Anterior cingulate cortex (tissue), 58 donors: ENCODE data around the gene FAM217A.
"Not testable (repeated sequence)": the region's sequence is repeated elsewhere in the genome, so short reads cannot be mapped to it uniquely, and the experiment has no call there.

Experiments used
- DNase-seq, 58 donors: peaks; one replicate each; lab custom pipeline; 2025; lab: John Stamatoyannopoulos, UW

Gene FAM217A, protein sequence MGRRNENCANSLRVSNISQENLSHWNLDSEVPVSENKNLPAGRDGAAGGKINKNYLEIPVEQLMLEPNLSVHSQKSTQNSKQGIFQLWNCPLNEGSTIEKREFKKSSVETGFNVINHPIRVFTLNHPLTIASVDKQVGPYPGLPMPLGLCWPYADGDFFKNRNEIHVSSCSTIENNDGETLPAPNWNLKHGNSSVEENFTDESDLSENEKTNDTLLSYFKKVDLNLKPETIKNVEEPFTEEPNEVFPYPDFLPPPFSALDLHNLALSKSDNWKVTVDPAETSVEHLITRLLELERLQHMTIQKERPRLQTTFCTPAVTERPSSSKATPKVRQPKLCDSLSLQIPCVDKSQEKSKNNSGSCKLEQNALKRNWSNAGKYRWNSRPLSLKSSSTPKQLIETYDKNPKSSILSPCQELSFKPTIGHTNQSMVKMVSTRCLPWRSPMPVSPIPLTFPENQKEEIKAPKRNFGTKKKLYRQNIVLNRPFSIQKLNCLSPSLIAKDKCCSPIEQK

DNA sequence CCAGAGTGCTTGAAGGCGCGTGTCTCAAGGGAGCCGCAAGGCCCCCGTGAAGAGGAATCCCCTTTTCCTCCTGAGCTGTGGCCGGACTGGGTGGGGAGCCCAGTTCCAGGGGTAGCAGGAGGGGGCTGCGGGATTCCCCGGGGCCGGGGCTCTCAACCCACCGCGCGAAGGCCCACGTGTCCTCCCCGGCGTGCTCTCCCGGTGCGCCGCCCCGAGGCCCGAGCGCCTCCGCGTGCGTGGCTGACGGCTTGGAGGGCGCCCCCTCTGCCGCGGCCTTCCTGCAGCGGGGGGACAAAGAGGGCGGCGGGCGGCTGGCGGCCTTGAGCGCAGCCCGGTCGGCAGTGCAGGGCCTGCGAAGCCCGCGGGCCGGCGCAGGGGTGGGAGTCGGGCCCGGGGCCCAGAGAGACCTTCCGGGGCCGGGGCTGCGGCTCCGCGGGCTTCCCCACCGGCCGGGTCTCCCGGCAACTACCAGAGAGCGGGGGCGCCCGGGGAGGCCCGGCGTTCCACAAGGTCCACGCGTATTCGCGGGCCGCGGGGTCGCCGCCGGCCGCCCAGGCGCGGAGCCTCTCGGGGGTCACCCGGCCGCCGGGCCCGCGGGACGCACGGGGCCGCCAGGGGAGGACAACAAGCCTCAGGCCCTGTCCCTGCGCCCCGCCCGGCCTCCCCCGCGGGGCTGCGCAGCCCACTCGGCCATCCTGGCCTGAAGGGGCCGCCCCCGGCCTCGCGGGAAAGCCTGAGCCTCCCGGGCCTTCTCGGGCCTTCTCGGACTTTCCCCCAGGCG lies at the start of gene FAM217A:
Gene FAM217A, minus strand, starts transcription at position 447 of the 781 bp plus-strand sequence. CDS start 1,723 bp downstream, outside the sequence.
- no peak for DNase-seq

DNA sequence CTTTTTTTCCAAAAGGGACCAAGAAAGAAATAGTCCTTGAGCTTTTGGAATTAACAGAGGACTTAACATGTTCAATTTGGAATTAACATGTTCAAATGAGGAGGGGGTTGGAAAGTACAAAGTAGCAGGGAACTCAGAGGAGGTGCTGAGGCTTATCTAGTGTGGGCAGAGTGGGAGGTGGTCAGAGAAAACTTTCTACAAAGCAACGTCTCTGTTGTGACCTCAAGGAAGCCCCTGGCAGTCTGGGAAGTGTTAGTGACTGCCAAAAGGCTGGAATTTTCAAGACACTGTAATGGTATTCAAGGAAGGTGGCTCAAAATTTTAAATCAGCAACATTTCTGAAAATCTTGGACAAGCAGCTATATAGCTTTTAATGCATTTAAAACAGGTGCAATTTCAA lies 49.1 kb upstream of the FAM217A start:
- no peak for DNase-seq

DNA sequence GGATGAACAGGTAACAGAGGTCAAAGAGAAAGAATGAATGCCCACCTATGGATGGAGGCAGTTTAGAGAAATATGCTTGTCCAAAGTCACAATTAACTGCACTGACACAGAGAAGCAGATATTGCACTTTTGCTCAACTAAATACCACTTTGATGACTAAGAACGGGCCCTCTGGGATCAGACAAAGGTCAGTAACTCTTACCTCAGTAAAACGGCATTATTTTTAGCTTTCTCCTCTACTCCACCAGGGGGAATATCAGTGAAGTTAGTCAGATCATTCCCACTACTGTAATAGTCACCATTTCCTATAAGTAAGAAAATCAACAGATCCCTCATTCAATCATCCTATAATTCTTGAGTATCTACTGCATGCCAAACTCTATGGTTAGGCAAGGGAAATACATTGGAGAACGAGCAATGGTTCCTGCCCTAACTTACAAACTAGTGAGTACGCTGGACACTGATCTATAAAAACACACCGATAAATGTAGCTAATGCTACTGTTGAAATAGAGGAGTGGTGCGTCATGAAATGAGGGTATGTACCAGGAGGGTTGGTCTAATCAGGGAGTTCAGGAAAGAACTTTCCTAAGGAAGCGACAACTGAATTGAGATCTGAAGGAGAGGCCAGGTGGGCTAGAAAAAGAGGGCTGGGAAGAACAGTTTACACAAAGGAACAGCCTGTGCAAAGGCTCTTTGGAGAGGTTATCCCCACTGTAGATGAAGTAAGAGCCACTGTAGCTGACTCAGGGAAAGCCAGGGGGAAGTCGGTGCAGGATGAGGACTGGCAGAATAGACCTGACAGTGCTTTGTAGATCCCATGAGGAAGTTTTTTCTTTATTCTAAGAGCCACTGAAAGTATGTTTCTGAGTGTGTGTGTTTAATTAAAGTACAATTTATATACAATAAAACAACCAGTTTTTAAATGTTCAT lies 47.3 kb upstream of the FAM217A start:
- DNase-seq, result no peak

- no peak for DNase-seq
Observed at GRCh38 chr6:4125500-4125899, 46.6 kb upstream of the FAM217A start.

DNA sequence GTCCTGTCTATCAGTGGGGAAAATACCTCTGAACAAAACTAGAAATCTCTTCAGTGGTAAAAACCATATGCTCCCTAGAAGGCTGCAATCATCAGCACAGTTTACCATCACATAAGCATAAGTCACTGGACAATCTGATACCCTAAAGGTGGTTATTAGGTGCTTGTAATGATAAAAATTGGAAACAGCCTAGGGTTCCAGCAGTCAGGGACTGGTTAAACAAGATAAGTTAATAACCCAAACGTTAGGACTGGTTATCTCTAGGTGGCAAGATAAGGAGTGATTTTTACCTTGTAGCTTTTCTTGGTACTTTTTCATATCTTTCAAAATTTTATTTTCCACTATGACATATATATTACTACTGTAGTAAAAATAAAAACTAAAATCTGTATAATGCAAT lies 45.4 kb upstream of the FAM217A start:
- no peak for DNase-seq

DNA sequence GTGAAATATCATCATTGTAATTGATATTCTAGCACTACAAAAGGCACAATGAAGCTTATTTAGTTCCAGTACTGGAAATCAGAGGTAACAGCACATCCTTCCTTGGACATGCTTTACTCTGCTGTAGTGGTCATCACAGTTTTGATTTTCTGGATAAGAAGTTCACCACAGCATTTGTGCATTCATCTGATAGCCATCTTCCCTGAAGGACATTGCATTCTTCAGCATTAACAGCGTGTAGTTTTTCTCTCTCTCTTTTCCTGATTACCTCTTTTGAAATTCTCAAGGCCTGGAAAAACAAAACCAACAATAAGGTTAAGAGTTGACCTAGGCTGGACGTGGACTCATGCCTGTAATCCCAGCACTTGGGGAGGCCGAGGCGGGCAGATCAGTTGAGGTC lies 36.8 kb upstream of the FAM217A start:
- DNase-seq, result no peak

- no peak for DNase-seq
Observed at GRCh38 chr6:4114123-4114522, 35.2 kb upstream of the FAM217A start.

DNA sequence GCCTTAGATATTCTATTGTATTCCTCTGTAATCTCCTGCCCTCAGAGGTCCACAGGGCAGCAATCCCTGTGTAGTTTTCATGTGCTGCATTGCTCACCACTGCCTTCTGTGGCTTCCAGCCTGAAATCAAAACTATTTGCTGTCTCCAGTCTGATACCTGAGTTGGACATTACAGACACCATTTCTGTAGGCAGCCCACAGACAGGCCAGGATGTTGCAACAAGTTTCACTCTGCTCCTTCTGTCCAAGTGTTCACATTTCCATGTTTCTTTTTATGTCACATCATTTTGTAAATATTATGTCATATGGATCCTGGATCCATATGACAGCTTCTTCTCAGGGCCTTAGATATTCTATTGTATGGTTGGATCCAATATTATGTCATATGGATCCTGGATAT lies 34.7 kb upstream of the FAM217A start:
- no peak for DNase-seq

DNA sequence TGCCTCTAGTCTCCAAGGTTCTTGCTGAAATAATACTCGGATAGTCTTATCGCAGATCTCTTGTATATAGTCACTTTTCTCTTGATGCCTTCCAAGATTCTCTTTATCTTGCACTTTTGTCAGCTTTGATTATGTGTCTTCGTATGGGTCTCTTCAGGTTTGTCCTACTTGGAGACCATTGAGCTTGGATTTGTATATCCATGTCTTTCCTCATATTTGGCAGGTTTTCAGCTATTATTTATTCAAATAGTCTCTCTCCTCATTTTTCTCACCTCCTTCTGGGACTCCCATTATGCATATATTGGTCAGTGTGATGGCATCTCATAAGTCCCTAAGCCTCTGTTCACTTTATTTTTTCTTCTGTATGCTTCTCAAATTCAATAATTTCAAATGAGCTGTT lies 33.4 kb upstream of the FAM217A start:
- no peak for DNase-seq

- not testable (repeated sequence) for DNase-seq
Observed at GRCh38 chr6:4109363-4109815, 30.5 kb upstream of the FAM217A start.

GRCh38 chr6:4108561-4109093 lies 29.7 kb upstream of the FAM217A start:
- no peak for DNase-seq

GRCh38 chr6:4107873-4108272 lies 28.9 kb upstream of the FAM217A start:
- DNase-seq, result no peak

GRCh38 chr6:4105980-4106536 lies 27.1 kb upstream of the FAM217A start:
- DNase-seq, result no peak

DNA sequence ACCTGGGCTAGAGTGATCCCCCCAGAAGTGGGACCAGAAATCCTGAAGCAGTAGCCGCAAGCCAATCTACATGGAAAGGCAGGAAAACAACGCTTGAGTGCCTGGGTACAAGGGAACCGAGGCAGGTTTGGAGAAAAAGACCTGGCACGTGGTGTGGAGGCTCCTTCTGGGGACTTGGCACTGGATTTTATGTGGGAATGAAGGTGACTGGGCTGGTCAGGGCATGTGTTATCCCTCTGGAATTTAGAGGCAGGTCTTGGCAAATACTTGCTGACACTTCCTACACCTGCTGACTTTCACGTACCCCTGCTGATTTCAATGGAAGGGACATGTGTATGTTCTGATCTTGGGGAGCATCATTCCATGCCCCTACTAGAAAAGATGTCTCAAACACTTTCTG lies 25.0 kb upstream of the FAM217A start:
- no peak for DNase-seq

- no peak for DNase-seq
Observed at GRCh38 chr6:4102687-4103244, 23.8 kb upstream of the FAM217A start.

GRCh38 chr6:4101298-4101697 lies 22.4 kb upstream of the FAM217A start:
- DNase-seq, result no peak

DNA sequence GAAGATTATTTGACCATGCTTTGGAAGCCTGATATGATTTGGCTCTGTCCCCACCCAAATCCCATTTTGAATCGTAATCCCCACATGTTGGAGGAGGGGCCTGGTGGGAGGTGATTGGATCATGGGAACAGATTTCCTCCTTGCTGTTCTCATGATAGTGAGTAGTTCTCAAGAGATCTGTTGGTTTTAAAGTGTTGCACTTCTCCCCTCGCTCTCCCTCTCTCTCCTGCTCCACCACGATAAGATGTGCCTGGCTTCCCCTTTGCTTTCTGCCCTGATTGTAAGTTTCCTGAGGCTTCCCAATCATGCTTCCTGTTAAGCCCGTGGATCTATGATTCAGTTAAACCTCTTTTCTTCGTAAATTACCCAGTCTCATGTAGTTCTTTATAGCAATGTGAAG lies 21.7 kb upstream of the FAM217A start:
- DNase-seq, result no peak

DNA sequence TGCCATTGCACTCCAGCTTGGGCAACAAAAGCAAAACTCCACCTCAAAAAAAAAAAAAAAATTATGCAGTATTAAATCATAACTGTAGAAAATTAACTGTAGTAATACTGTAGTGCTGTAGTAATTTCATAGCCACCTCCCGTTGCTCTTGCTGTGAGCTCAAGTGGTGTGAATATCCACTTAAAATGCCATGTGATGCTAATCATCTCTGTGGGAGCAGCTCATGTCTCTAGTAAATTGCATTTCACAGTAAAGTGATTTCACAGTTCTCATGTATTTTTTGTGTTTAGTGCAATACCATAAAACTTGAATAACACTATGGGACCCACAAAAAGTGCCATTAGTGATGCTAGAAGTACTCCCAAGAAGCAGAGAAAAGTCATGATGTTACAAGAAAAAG lies 14.4 kb upstream of the FAM217A start:
- DNase-seq, result no peak

GRCh38 chr6:4091941-4092340 lies 13.0 kb upstream of the FAM217A start:
- no peak for DNase-seq
